HepG2 (cell line): Measurements from ENCODE around the gene ZNF121. TPM values are rescaled to one million over a fixed set of nuclear protein-coding genes. Genes with fewer than 3 reads are reported as not detected.

Source experiments
- ATF7 ChIP-seq, 2 experiments: fragments of 450-650 bp in 1 of 2; sonication (generic) in 1 of 2; formaldehyde crosslinking in 1 of 2; IDR thresholded peaks; 2 replicates each; pipeline versions ENCODE4 v1.4.0 to v1.6.1; 2016 to 2020; ENCODE audit warnings: antibody characterized with exemption in 1 of 2, mild to moderate bottlenecking in 1 of 2, missing genetic modification reagents in 1 of 2
- DBP ChIP-seq: sonication (generic); formaldehyde crosslinking; IDR thresholded peaks from 2 replicates; pipeline ENCODE4 v1.4.0; 2020; ENCODE audit warnings: missing genetic modification reagents; ENCODE audit errors: not compliant biosample characterization
- HHEX ChIP-seq: IDR thresholded peaks from 2 replicates; pipeline ENCODE4 v1.6.1; 2016; ENCODE audit warnings: control low read depth
- HOXA5 ChIP-seq: sonication (generic); formaldehyde crosslinking; IDR thresholded peaks from 2 replicates; pipeline ENCODE4 v1.4.0; 2020; ENCODE audit warnings: missing genetic modification reagents
- JUNB ChIP-seq: sonication (generic); formaldehyde crosslinking; IDR thresholded peaks from 2 replicates; pipeline ENCODE4 v1.8.0; 2022; ENCODE audit warnings: missing genetic modification reagents, mild to moderate bottlenecking, borderline replicate concordance
- MXI1 ChIP-seq: IDR thresholded peaks from 3 replicates; pipeline ENCODE4 v1.6.1; 2012; ENCODE audit warnings: low read depth, low read length, inconsistent platforms, borderline replicate concordance
- NCOA2 ChIP-seq: sonication (generic); formaldehyde crosslinking; IDR thresholded peaks from 2 replicates; pipeline ENCODE4 v1.8.0; 2022; ENCODE audit warnings: inconsistent platforms
- PAF1 ChIP-seq: IDR thresholded peaks from 2 replicates; pipeline ENCODE4 v1.6.1; 2016; ENCODE audit warnings: missing genetic modification reagents, missing compliant biosample characterization
- POLR2AphosphoS2 ChIP-seq: IDR thresholded peaks from 2 replicates; pipeline ENCODE4 v1.6.1; 2011; ENCODE audit warnings: low read depth, low read length, improper control_type of control experiment
- ZNF10 ChIP-seq: sonication (generic); formaldehyde crosslinking; IDR thresholded peaks from 2 replicates; pipeline ENCODE4 v1.4.0; 2020; ENCODE audit warnings: mild to moderate bottlenecking, low read depth, missing genetic modification reagents, borderline replicate concordance
- ZNF280B ChIP-seq: sonication (generic); formaldehyde crosslinking; IDR thresholded peaks from 2 replicates; pipeline ENCODE4 v1.5.0; 2020; ENCODE audit warnings: missing genetic modification reagents, mild to moderate bottlenecking, borderline replicate concordance
- ZNF589 ChIP-seq: sonication (generic); formaldehyde crosslinking; conservative IDR thresholded peaks from 2 replicates; pipeline ENCODE4 v1.8.0; 2022; ENCODE audit warnings: mild to moderate bottlenecking, moderate library complexity, missing genetic modification reagents
- ZNF709 ChIP-seq: sonication (generic); formaldehyde crosslinking; IDR thresholded peaks from 2 replicates; pipeline ENCODE4 v1.5.0; 2020; ENCODE audit warnings: mild to moderate bottlenecking, missing genetic modification reagents
- ZNF784 ChIP-seq: sonication (generic); formaldehyde crosslinking; IDR thresholded peaks from 2 replicates; pipeline ENCODE4 v1.5.1; 2020; ENCODE audit warnings: missing genetic modification reagents, mild to moderate bottlenecking, borderline replicate concordance
- ZNF792 ChIP-seq: IDR thresholded peaks from 2 replicates; pipeline ENCODE4 v1.6.1; 2016
- ZUFSP ChIP-seq: sonication (generic); formaldehyde crosslinking; IDR thresholded peaks from 2 replicates; pipeline ENCODE4 v1.9.0; 2021; ENCODE audit warnings: missing genetic modification reagents, mild to moderate bottlenecking, borderline replicate concordance
- polyA plus RNA-seq, 8 experiments: library from polyadenylated mRNA; depleted of rRNA in 3 of 8; stranded (reverse) in 7 of 8; unstranded in 1 of 8; fragments of >200 nt; fragmentation: Illumina TruSeq in 4 of 8; extraction: Trizol in 4 of 8; gene quantifications; 2 replicates each; pipeline versions ENCODE4 v1.2.1 to v1.2.3, GENCODE V29; 2011 to 2016; ENCODE audit warnings: low read depth in 4 of 8, missing spikeins in 1 of 8, mixed read lengths in 1 of 8; ENCODE audit not compliant: insufficient read depth in 1 of 8
- total RNA-seq, 5 experiments: library from RNA; depleted of rRNA; stranded (reverse); fragments of >200 nt; fragmentation: Illumina TruSeq; extraction: Trizol; gene quantifications; 2 replicates each; pipeline ENCODE4 v1.2.3, GENCODE V29; 2016; ENCODE audit warnings: low read depth in 1 of 5
- TF ChIP-seq, protein P1 (sequence below): IDR thresholded peaks from 2 replicates; pipeline ENCODE4 v1.6.1; 2016; ENCODE audit warnings: low read depth, borderline replicate concordance
- TF ChIP-seq, protein P2 (sequence below): sonication (generic); formaldehyde crosslinking; IDR thresholded peaks from 2 replicates; pipeline ENCODE4 v1.8.0; 2022; ENCODE audit warnings: mild to moderate bottlenecking, missing genetic modification reagents; ENCODE audit not compliant: insufficient replicate concordance

The ZNF121 gene
- total and polyA plus RNA-seq, 2 of the 13 experiments (the other 11 are each of a cell fraction or from before 2014, with no cell fraction given): 7.8 to 56.3 TPM

DNA sequence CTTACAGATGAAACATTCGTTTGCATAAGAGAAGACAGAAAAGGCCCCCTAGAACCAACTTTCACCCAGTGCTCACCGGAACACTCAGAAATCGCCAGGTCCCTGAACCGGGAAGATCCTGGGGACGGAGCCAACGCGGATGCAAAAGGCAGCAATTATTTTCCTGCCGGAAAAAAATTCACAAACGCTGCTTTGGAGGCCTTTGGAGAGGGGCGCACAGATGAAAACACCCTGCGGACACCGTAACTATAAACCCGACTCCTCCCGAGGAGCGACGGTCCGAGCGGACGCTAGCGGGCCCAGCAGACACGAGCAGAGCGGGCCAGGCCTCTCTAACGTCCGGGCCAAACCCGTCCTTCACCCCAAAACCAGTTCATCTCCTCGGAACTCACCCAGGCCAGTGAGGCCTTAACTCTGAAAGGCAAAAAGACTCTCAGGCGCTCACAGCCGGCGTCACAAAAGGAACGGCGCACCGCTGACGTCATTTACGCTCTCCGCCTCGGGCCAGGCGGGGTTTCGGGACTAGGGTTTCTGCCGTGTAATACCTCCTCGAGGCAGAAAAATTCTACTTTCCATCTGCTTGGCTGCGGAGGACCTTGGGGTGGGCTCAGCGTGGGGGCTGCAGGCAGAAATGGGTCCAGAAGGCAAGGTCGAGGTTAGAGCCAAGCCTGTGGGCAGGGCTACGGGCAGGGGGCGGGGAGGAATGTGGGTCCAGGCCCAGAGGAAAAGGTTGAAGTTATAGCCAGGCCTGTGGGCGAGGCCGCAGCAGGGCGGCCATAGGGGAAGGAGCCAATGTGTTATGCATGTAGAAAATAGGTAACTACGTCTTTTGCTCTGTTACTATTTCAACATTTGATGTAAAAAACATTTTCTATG, 45.9 kb downstream of the ZNF121 start, which contains the start of gene ZNF426 (continued):
- TF ChIP-seq ZNF784 (CRISPR knock-in tag) (peak; percentile 51; the same call in 1 of the 2 replicates), MXI1 (peak; percentile 29; the same call in 1 of the 3 replicates), ZNF10 (CRISPR knock-in tag) (no peak), POLR2AphosphoS2 (no peak), HHEX (CRISPR knock-in tag) (no peak), ZNF792 (CRISPR knock-in tag) (peak; percentile 75; the same call in 1 of the 2 replicates), DBP (CRISPR knock-in tag) (no peak), ZNF709 (CRISPR knock-in tag) (no peak), ZNF589 (0 out of 2 replicates have a peak, but pooled peaks have one; percentile 80), PAF1 (no peak), JUNB (CRISPR knock-in tag) (no peak), ATF7 (IDR thresholded peaks at IDR 0.05) (peak; percentile 96), ATF7 (CRISPR knock-in tag; IDR thresholded peaks at IDR 0.05) (no peak; the same call in 1 of the 2 replicates), ZUFSP (no peak), ZNF280B (CRISPR knock-in tag) (peak; percentile 64; the same call in 1 of the 2 replicates), HOXA5 (peak; percentile 46; the same call in 1 of the 2 replicates), NCOA2 (CRISPR knock-in tag) (no peak; the same call in 1 of the 2 replicates)
- TF ChIP-seq, protein P1, sequence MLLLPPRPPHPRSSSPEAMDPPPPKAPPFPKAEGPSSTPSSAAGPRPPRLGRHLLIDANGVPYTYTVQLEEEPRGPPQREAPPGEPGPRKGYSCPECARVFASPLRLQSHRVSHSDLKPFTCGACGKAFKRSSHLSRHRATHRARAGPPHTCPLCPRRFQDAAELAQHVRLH (CRISPR knock-in tag): peak; percentile 34; the same call in 1 of the 2 replicates
- TF ChIP-seq, protein P2, sequence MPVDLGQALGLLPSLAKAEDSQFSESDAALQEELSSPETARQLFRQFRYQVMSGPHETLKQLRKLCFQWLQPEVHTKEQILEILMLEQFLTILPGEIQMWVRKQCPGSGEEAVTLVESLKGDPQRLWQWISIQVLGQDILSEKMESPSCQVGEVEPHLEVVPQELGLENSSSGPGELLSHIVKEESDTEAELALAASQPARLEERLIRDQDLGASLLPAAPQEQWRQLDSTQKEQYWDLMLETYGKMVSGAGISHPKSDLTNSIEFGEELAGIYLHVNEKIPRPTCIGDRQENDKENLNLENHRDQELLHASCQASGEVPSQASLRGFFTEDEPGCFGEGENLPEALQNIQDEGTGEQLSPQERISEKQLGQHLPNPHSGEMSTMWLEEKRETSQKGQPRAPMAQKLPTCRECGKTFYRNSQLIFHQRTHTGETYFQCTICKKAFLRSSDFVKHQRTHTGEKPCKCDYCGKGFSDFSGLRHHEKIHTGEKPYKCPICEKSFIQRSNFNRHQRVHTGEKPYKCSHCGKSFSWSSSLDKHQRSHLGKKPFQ (CRISPR knock-in tag): no peak
